ENCODE data around the gene KCTD15.

GRCh38 chr19:33826521-33826920, 29.9 kb downstream of the KCTD15 start:
- TF ChIP-seq EZH2 (IDR thresholded peaks at IDR 0.05; ENCODE audit: borderline replicate concordance, low read depth, low read length, severe bottlenecking) (no peak), CTCF (IDR thresholded peaks at IDR 0.05; ENCODE audit: extremely low read depth in 1 of 2, insufficient read depth in 1 of 2, low read depth in 1 of 2, low read length in 2 of 2) (no peak), POLR2AphosphoS5 (IDR thresholded peaks at IDR 0.05; ENCODE audit: insufficient read depth, low read depth, low read length) (no peak), MAX (IDR thresholded peaks at IDR 0.05; ENCODE audit: insufficient read depth, insufficient read length) (no peak), POLR2A (IDR thresholded peaks at IDR 0.05; ENCODE audit: low read depth, low read length) (no peak), MYC (IDR thresholded peaks at IDR 0.05; ENCODE audit: low read depth, low read length) (no peak)
